Mucosa of stomach (tissue), 1 donor: Measurements from ENCODE around the gene ASXL3.

Source experiments
- H3K27me3 ChIP-seq: one replicate; pipeline ENCODE4 v1.7.0; 2013; ENCODE audit warnings: mild to moderate bottlenecking, low read length; ENCODE audit not compliant: control insufficient read depth, insufficient read depth
- H3K36me3 ChIP-seq: one replicate; pipeline ENCODE4 v1.7.0; 2013; ENCODE audit warnings: low read length; ENCODE audit not compliant: control insufficient read depth, insufficient read depth
- H3K4me1 ChIP-seq: one replicate; pipeline ENCODE4 v1.7.0; 2013; ENCODE audit warnings: mild to moderate bottlenecking, low read length; ENCODE audit not compliant: control insufficient read depth, insufficient read depth
- H3K4me3 ChIP-seq: one replicate; pipeline ENCODE4 v1.7.0; 2013; ENCODE audit warnings: low read length
- H3K9ac ChIP-seq: one replicate; pipeline ENCODE4 v1.7.0; 2013; ENCODE audit warnings: mild to moderate bottlenecking, low read length, moderate library complexity
- H3K9me3 ChIP-seq: one replicate; pipeline ENCODE4 v1.7.0; 2013; ENCODE audit warnings: mild to moderate bottlenecking, low read length, moderate library complexity; ENCODE audit not compliant: control insufficient read depth
- donor health status: Pancreatic carcinoma.

ASXL3 gene

DNA sequence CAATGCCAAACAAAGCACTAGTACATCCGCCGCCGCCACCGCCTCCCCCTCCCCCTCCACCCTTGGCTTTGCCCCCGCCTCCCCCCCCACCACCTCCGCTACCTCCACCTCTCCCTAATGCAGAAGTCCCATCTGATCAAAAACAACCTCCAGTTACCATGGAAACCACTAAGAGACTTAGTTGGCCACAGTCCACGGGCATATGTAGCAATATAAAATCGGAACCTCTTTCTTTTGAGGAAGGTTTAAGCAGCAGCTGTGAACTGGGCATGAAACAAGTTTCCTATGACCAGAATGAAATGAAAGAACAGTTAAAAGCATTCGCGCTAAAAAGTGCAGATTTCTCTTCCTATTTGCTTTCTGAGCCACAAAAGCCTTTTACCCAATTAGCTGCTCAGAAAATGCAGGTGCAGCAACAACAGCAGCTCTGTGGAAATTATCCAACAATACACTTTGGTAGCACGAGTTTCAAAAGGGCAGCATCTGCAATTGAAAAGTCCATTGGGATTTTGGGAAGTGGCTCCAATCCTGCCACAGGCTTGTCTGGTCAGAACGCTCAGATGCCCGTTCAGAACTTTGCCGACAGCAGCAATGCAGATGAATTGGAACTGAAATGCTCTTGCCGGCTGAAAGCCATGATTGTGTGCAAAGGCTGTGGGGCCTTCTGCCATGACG is 168.0 kb downstream of the ASXL3 start:
- no peak overlapping the region for H3K9ac ChIP-seq

DNA sequence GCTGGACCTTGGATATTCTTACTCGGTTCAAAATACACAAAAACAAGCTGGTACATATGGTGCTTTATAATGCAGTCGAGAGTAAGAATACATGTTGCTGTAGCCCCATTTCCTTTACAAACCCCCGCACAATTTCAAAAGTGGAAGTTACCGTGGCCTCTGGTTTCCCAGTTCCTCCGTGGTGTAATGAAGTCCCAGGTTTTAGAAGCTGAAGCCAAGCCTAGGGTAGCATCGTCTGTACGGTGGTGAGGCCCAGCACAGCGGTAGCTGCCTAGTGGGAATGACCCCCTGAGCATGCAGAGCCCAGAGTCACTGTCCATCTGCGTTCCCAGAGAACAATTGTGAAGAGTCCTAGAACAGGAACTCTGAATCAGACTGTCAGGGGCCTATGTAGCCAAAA is 171.8 kb downstream of the ASXL3 start:
- H3K36me3 ChIP-seq: no peaks in the 10 kb centered on the region
- H3K4me1 ChIP-seq: no peaks in the 10 kb centered on the region
- H3K27me3 ChIP-seq: no peaks in the 10 kb centered on the region
- H3K9ac ChIP-seq: no peak overlapping the region
- H3K4me3 ChIP-seq: no peak overlapping the region
- H3K9me3 ChIP-seq: no peaks in the 10 kb centered on the region

More for the DNA sequence above, 168.0 kb downstream of the ASXL3 start:
- H3K27me3 ChIP-seq: no peaks in the 10 kb centered on the region
- H3K4me1 ChIP-seq: no peaks in the 10 kb centered on the region
- no peak overlapping the region for H3K4me3 ChIP-seq
- H3K36me3 ChIP-seq: no peaks in the 10 kb centered on the region
- no peaks in the 10 kb centered on the region for H3K9me3 ChIP-seq

DNA sequence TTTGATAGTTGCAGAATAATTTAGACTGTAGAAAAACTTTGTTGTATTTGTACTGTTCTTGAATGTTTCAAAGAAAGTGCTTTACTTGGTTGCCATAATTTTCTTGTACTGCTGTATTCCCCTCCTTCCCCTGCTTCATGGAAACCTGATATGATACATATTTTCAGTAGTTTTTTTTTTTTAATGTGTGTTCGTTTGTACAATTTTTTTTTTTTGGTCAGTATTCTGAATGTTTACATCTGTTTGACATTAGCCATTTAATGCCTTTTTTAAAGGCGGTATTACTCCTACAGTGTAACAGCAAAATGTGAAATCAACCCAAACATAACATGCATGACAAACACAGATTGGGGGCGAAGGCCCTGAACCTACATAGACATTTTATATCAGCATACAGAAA is 172.3 kb downstream of the ASXL3 start:
- Histone ChIP-seq H3K36me3 (no peaks in the 10 kb centered on the region), H3K4me3 (no peak overlapping the region), H3K9ac (no peak overlapping the region), H3K9me3 (no peaks in the 10 kb centered on the region), H3K27me3 (no peaks in the 10 kb centered on the region), H3K4me1 (no peaks in the 10 kb centered on the region)

DNA sequence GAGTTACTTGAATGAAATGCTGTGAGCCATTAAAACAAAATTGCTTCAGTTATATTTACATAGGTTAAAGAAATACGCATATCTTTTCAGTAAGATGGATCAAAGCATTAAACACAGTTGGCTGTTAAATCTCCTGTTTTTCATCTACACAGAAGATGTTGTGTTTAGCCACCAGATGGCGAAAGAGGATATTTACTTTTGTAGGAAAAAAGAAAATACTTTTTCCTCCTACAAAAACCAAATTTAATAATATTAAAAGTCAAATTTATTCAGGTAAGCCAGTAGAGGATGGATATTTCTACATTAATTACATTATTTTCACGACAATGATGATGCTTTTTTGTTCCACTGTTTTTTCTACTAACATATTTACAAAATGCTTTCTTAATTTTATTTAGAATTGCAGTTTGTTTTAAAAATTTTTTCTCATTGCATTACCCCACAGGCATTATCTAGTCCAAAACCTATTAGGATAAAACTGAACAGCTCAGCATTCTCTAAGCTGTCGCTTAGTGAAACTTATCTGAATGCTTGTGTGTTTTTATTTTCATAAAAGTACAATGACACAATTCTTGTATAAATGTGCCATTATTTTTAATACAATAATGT is 173.7 kb downstream of the ASXL3 start:
- no peak overlapping the region for H3K4me3 ChIP-seq
- H3K9me3 ChIP-seq: no peaks in the 10 kb centered on the region
- H3K36me3 ChIP-seq: no peaks in the 10 kb centered on the region
- no peak overlapping the region for H3K9ac ChIP-seq
- H3K4me1 ChIP-seq: no peaks in the 10 kb centered on the region
- H3K27me3 ChIP-seq: no peaks in the 10 kb centered on the region

DNA sequence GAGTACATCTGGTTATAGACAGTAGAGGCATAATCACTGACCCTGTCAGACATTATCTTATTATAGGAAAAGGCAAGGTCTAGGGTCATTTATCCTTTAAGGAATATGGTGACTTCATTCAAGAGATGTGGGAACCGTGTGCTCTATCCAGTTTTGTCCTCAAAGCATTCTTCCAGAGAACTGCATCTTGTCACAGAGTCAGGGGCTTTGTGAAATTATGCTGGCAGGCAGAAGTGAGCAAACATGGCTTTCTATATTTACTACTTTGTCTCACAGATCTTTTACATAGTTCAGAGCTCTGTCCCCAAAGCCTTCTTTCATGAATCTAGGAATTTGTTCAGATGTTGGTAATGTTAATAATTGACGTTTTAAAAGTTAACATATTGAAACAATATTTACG is 177.4 kb downstream of the ASXL3 start:
- Histone ChIP-seq H3K9me3 (no peaks in the 10 kb centered on the region), H3K4me1 (no peaks in the 10 kb centered on the region), H3K27me3 (no peaks in the 10 kb centered on the region), H3K36me3 (no peaks in the 10 kb centered on the region), H3K4me3 (no peak overlapping the region), H3K9ac (no peak overlapping the region)

- H3K4me3 ChIP-seq: no peak overlapping the region
- H3K9ac ChIP-seq: no peak overlapping the region
- H3K9me3 ChIP-seq: no peaks in the 10 kb centered on the region
- no peaks in the 10 kb centered on the region for H3K27me3 ChIP-seq
- H3K4me1 ChIP-seq: no peaks in the 10 kb centered on the region
- no peaks in the 10 kb centered on the region for H3K36me3 ChIP-seq
Observed at GRCh38 chr18:33755931-33756560, 178.0 kb downstream of the ASXL3 start.

DNA sequence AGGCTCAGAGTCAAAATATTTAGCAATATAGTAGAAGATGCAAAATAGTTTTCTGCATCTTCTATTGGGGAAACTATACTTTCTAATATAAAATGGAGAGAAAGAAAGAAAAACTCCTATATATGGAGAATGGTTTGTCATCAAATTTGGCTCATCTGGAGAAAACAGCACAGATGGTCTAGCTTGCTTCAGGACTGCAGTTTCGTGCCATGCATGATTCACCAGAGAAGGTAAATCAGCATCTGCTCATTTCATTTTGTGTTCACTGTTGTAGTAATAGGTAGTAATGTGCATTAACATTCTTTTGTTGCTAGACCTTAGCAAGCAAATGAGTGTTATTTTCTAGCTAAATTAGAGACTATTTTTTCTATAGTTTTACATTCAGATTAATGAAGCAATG is 179.0 kb downstream of the ASXL3 start:
- Histone ChIP-seq H3K9ac (no peak overlapping the region), H3K4me1 (no peaks in the 10 kb centered on the region), H3K4me3 (no peak overlapping the region), H3K36me3 (no peaks in the 10 kb centered on the region), H3K9me3 (no peaks in the 10 kb centered on the region), H3K27me3 (no peaks in the 10 kb centered on the region)

DNA sequence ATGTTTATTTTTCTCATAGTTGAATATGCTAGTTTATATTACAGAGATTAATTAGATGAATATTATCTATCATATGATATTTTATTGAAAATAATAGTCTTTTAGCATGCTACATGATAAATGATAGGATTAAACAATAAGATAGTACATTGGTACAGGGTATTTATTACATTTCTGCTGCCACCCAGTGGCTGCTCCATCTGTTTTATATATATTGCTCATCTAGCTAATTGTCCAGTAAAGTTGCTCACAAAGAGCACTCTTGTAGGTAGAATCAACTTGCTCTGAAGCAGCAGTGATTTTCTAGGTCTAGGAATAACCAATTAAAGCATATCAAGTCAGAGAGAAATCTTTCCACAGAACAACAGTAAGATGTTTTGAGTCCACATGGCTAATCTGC is 183.3 kb downstream of the ASXL3 start:
- H3K4me1 ChIP-seq: no peaks in the 10 kb centered on the region
- H3K27me3 ChIP-seq: no peaks in the 10 kb centered on the region
- H3K4me3 ChIP-seq: no peak overlapping the region
- H3K9me3 ChIP-seq: no peaks in the 10 kb centered on the region
- H3K9ac ChIP-seq: no peak overlapping the region
- H3K36me3 ChIP-seq: no peaks in the 10 kb centered on the region

DNA sequence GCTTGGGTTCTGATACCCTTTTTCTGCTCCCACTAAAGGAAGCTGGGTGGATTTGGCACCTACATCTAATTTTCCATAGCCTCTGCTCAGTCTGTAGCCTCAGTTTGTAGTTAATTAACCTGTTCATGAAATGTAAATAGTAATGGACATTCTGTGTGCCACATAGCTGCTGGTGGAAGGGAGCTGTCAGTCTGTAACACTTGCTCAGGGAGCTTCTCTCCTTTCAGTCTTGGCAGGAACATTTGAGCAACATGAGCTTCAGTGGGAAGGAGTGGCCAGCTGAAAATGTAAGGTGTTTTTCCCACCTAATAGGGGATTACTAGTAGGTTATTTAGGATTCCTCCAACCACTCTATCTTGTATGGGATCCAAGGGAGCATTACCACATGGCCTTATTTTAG is 203.4 kb downstream of the ASXL3 start:
- no peaks in the 10 kb centered on the region for H3K27me3 ChIP-seq
- H3K4me3 ChIP-seq: no peak overlapping the region
- no peaks in the 10 kb centered on the region for H3K36me3 ChIP-seq
- H3K4me1 ChIP-seq: no peaks in the 10 kb centered on the region
- H3K9ac ChIP-seq: no peak overlapping the region
- no peaks in the 10 kb centered on the region for H3K9me3 ChIP-seq
